Bronchial epithelial cell (primary cell): ENCODE data around the gene ZNFX1. TPM values are rescaled to one million over a fixed set of nuclear protein-coding genes. Genes with fewer than 3 reads are reported as not detected.

Source experiments
- DNase-seq: peaks from one replicate; pipeline ENCODE4 v3.0.0-alpha.2; 2010; ENCODE audit warnings: low read depth
- FAIRE-seq: peaks from 2 replicates; lab custom pipeline; 2011; peaks lifted over from hg19 to GRCh38; lab: Jason Lieb, UNC
- H3K27me3 ChIP-seq: 2 replicates; pipeline ENCODE4 v1.5.1; 2011; ENCODE audit warnings: low read length; ENCODE audit not compliant: control insufficient read depth, insufficient read depth
- H3K36me3 ChIP-seq: 2 replicates; pipeline ENCODE4 v1.5.1; 2011; ENCODE audit warnings: low read length; ENCODE audit not compliant: control insufficient read depth, insufficient read depth
- H3K4me3 ChIP-seq: 2 replicates; pipeline ENCODE4 v1.5.1; 2011; ENCODE audit warnings: mild to moderate bottlenecking, low read depth, low read length, control low read depth
- CTCF ChIP-seq: IDR thresholded peaks from 2 replicates; pipeline ENCODE4 v1.5.1; 2011; ENCODE audit warnings: mild to moderate bottlenecking, moderate library complexity, low read length, control low read depth, inconsistent platforms; ENCODE audit not compliant: insufficient read depth, severe bottlenecking
- total RNA-seq: library from RNA; depleted of rRNA; stranded (reverse); fragments of >200 nt; gene quantifications from 2 replicates; pipeline ENCODE4 v1.2.1, GENCODE V29; 2014

The ZNFX1 gene
- total RNA-seq, 1 donor from 2014 or later = 12.4 TPM

GRCh38 chr20:49278818-49279676, 1.2 kb upstream of the ZNFX1 start:
- no peak for DNase-seq
- peaks cover 44% of the 10 kb centered on the region for H3K36me3 ChIP-seq

GRCh38 chr20:49277786-49278035, 146 bp downstream of the ZNFX1 start:
- peak overlapping the region; percentile 87 for H3K4me3 ChIP-seq
- no peak for FAIRE-seq
- TF ChIP-seq CTCF = no peak
- H3K27me3 ChIP-seq = no peaks in the 10 kb centered on the region
- no peak for DNase-seq
- peaks cover 37% of the 10 kb centered on the region for H3K36me3 ChIP-seq

More at GRCh38 chr20:49278818-49279676, 1.2 kb upstream of the ZNFX1 start:
- Histone ChIP-seq H3K27me3 (no peaks in the 10 kb centered on the region), H3K4me3 (peak overlapping the region; percentile 87)
- no peak for FAIRE-seq
- TF ChIP-seq CTCF = no peak

GRCh38 chr20:49276961-49277785, 684 bp downstream of the ZNFX1 start:
- H3K36me3 ChIP-seq = peaks cover 34% of the 10 kb centered on the region
- peak overlapping the region; percentile 87 for H3K4me3 ChIP-seq
- no peaks in the 10 kb centered on the region for H3K27me3 ChIP-seq
- DNase-seq (no peak), FAIRE-seq (no peak)
- peak; percentile 11 for TF ChIP-seq CTCF

GRCh38 chr20:49276161-49276960, 1.5 kb downstream of the ZNFX1 start:
- DNase-seq = peak; percentile 85
- Histone ChIP-seq H3K36me3 (peaks cover 30% of the 10 kb centered on the region), H3K27me3 (no peaks in the 10 kb centered on the region), H3K4me3 (peak overlapping the region; percentile 87)
- FAIRE-seq = no peak
- TF ChIP-seq CTCF = no peak

- FAIRE-seq (no peak), DNase-seq (peak; percentile 73)
- TF ChIP-seq CTCF = no peak
- Histone ChIP-seq H3K36me3 (peaks cover 27% of the 10 kb centered on the region), H3K4me3 (no peak overlapping the region), H3K27me3 (no peaks in the 10 kb centered on the region)
Measured at GRCh38 chr20:49275636-49276035, 2.2 kb downstream of the ZNFX1 start.
